ENCODE data around the gene PCSK6.
A peak's percentile ranks its signal among the peaks of the same experiment; 100 is the strongest.

PCSK6 gene

GRCh38 chr15:101324524-101325177 is 164.9 kb downstream of the PCSK6 start:
- DNase-seq (ENCODE audit: low spot score) = no peak

DNA sequence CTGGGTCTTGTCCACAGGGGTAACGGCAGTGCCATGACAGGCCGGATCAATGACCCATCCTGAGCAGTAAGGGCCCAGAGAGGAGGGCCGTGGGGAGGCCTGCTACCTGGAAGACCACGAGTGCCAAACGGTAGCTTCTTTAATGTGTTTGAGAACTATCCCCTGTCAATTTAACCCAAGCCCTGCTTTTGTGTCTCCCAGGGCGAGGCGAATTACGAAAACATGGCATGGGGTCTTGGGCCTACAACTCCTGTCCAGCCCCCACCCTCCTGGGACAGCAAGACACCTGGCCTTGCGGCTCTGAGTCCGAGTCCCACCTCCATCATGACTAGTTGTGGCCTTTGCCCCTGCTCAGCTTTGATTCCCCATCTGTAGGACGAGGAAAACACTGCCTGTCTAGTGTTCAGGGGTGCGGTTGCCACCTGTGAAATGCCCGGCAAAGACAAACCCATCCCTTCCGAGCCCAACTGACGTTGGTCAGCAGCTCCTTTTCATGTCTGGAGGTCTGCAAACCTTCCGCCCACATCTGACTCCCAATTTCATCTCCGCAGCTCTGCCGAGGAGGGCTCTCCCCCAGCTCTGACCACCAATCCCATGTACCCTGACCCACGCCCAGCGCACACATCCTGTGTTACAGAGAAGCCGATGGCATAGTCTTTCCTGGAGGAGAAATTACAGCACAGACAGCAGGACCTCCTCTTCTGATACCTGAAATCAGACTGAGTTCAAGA is 165.5 kb downstream of the PCSK6 start:
- no peak for DNase-seq (ENCODE audit: low spot score)

GRCh38 chr15:101322854-101323477 is 166.5 kb downstream of the PCSK6 start:
- no peak for DNase-seq (ENCODE audit: low spot score)

- DNase-seq (ENCODE audit: low spot score) = no peak
Measured at GRCh38 chr15:101322016-101322695, 167.4 kb downstream of the PCSK6 start.

- peak; percentile 24 for DNase-seq (ENCODE audit: low spot score)
Measured at GRCh38 chr15:101320501-101321052, 168.9 kb downstream of the PCSK6 start.

GRCh38 chr15:101318839-101319238 is 170.7 kb downstream of the PCSK6 start:
- no peak for DNase-seq (ENCODE audit: low spot score)

GRCh38 chr15:101318147-101318819 is 171.2 kb downstream of the PCSK6 start:
- DNase-seq (ENCODE audit: low spot score) = no peak

GRCh38 chr15:101317336-101317872 is 172.1 kb downstream of the PCSK6 start:
- no peak for DNase-seq (ENCODE audit: low spot score)

DNA sequence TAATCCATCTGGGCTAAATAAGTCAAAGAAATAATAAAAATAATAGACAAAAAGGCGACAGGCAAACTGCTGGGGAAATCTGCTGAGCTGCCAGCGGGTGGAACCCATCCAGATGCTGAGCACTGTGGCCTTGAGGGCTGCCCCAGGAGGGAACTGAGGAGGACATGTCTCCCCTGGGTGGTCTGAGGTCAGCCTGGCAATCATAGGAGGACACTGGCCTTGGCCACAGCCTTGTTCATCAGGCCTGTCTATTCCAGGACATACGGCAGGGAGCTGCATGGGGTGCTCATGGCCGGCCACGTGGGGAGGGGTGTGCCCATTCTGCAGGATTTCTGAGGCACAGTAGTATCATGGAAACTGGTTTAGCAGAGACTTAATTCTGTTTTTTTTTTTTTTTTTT is 173.0 kb downstream of the PCSK6 start:
- no peak for DNase-seq (ENCODE audit: low spot score)

GRCh38 chr15:101315736-101316135 is 173.8 kb downstream of the PCSK6 start:
- DNase-seq (ENCODE audit: low spot score) = no peak

DNA sequence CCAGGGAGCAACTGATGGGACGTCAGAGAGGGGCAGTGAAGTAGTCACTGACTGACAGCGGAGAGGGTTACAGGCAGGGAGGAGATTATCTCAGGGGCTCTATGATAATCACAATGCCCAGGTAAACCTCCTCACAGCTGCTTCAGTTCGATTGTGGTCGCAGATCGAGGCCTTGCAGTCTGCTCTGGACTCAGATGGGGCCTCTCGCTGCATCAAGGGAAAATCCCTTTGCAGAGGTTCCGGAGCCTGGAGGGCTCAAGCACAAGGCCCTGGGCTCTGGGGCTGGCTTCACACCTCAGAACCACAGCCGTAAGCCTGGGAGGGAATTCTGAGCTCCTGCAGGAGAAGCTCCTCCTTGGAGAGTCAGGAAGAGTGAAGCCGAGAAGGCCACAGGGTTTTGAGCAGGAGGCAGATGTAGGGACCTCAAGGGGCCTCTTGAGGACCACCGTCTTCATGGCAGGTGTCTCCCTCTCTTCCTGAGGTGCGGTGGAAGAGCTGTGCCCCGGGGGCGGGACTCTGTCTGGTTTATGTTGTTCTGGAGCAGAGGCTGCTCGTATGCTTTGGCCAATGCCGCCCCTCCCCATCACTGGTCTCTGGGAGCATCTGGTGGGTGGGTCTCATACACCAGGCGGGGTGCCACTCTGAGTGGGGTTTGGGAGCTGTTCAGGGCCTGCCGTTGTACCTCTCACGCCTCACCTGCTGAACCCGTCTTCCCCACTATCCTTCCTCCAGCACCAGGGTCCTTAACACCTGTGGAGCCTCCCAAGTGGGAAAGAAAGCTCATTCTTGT is 175.0 kb downstream of the PCSK6 start:
- no peak for DNase-seq (ENCODE audit: low spot score)

- no peak for DNase-seq (ENCODE audit: low spot score)
Measured at GRCh38 chr15:101313041-101313761, 176.3 kb downstream of the PCSK6 start.

DNA sequence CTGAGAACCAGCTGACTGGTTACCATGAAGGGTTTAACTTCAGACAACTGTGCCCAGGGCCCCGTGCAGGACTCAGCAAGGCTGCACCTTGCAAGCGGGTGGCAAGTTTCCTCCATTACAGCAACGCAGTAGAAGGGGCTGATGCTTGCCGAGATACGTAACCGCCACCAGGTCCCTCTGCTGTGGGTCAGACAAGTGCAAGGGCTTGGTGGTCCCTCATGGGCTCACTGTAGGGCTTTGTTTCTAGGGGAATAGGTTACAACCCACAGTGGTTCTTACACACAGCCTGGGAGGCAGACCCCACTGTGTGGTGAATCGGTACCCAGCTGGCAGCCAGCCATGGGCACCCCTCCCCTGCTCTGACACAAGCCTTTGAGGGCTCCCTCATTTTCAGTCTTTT is 179.0 kb downstream of the PCSK6 start:
- no peak for DNase-seq (ENCODE audit: low spot score)

GRCh38 chr15:101310161-101310480 is 179.4 kb downstream of the PCSK6 start:
- no peak for DNase-seq (ENCODE audit: low spot score)

DNA sequence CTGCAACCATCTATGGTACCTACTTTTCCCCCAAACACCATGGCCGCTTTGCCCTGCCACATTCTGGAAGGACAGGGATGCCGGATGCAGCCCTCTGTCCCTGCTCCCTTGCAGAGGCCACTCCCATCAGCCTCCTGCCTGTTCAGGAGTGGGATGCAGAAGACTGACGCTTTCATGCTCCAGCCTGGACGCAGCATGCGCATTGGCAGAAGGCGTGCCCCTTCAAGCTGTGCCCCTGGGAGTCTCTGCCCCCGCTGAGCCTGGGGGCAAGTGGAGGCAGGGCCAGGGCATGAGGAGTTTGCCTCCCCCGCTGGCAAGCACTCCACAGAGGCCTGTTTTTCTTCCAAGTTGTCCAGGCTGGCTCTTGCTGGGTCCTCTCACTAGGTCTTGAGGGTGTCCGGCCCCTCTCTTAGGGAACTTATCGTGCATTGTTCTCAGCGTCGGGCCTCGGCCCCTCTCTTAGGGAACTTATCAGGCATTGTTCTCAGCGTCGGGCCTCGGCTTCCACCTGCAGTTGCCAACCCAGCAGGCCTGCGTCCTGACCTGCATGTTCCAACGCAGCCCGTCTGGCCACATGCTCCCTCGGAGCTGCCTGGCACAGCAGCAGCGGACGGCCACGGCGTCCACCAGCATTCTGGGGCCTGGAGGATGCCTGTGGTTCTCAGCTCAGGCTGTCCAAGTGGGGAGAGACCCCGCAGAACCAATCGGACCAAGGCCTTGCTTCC is 179.9 kb downstream of the PCSK6 start:
- no peak for DNase-seq (ENCODE audit: low spot score)

DNA sequence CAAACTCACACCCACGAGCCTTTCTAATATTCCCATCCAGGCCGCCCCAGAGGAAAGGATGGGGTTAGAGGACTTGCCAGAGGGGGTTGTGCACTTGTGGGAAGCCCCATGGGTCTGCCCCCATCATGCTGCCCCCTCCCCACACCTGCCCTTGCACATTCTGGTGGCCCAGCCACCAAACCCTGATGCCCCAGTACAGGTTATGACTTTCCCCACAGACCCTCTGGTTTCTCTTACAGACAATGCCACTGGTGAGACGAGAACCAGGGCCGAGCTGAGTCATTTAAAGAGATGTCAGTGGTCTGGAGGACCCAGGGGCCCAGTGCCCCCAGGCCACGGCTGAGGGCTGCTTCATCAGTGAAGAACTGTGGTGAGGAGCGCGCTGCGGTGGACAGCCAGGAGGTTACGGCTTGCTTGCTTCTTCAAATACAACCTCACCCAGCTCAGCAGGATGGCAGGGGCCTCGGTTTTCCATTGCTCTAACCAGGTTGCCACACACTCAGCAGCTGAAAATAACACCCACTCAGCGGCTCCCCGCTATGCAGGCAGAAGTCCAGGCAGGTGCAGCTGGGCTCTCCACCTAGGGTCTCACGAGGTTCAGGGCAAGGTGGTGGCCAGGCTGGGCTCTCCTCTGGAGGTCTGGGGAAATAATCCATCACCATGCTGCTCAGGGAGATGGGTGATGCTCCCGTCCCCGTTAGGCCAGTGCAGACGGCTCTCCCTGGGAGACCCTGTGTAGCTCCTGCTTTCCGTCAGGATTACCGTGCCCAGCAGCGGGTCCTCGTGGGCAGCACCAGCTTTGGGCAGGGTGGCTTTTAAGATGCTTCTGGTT is 180.7 kb downstream of the PCSK6 start:
- no peak for DNase-seq (ENCODE audit: low spot score)

- DNase-seq (ENCODE audit: low spot score) = no peak
Measured at GRCh38 chr15:101307897-101308603, 181.5 kb downstream of the PCSK6 start.

Data from hepatic stellate cell (primary cell).